Measurements from ENCODE around the gene SUN1. TPM values are rescaled to one million over a fixed set of nuclear protein-coding genes. Genes with fewer than 3 reads are reported as not detected.

SUN1 gene
- total RNA-seq, 2 experiments from 2014 or later, result 104 to 108 TPM

DNA sequence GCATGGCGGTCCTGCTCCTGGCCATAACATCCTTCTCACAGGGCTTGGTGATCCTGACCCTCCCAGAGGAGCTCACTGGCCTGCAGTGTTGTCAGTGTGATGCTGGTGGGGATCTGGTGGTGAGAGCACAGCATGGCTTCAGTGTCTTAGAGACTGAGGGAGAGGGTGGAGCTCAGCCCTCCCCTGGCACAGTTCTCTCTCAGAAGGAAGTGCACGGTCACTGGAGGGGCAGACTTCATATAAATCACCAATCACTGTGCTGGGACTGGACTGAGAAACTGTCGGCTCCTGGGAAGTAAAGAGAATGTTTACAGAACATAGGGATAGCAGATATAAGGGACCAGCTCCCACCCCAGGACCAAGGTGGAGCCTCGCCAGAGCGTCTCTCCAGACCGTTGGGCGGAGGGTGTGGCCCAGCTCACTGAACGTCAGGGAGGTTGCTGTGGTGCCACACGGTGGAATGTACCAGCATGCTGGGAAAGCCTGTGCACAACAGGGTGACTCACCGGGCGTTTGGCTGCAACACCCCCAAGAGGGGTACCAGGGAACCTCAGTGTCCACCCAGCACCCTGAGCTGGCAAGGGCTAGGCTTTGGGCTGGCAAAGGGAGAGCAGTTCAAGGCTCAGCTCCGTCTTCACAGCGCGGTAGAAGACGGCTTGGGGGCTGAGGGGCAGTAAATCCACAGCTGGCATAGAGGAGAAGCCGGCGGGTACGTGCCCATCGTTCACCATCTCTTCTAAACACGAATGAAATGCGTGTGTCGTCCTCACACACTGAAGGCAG, 35.3 kb downstream of the SUN1 start:
- DNase-seq (no peak), ATAC-seq (ENCODE audit: poor library complexity) (no peak)
- no peak overlapping the region for H3K4me3 ChIP-seq (ENCODE audit: low read length)
- H3K9me3 Mint-ChIP-seq, result no peaks in the 10 kb centered on the region
- H3K36me3 Mint-ChIP-seq (ENCODE audit: low read depth), result peaks cover 75% of the 10 kb centered on the region
- no peak overlapping the region for H3K4me3 Mint-ChIP-seq
- H3K27me3 Mint-ChIP-seq, result no peaks in the 10 kb centered on the region
- no peaks in the 10 kb centered on the region for H3K4me1 ChIP-seq (ENCODE audit: insufficient read depth, low read length)
- no peaks in the 10 kb centered on the region for H3K9me3 ChIP-seq (ENCODE audit: control insufficient read depth in 1 of 2, insufficient read depth in 1 of 2, low read length in 2 of 2)
- no peaks in the 10 kb centered on the region for H3K27me3 ChIP-seq (ENCODE audit: control insufficient read depth in 1 of 2, insufficient read depth in 2 of 2, low read length in 2 of 2)
- POLR2A ChIA-PET, result no interaction called here
- no peaks in the 10 kb centered on the region for H3K4me1 Mint-ChIP-seq (ENCODE audit: low read depth)
- CTCF ChIA-PET, result interaction anchor here (0.6 kb wide), 1 partner anchor 81 kb away, joined by 3 read pairs; no protein-coding TSS in a partner anchor
- H3K36me3 ChIP-seq (ENCODE audit: insufficient read depth, low read length), result peaks cover 51% of the 10 kb centered on the region
- no peak overlapping the region for H3K27ac Mint-ChIP-seq
- H3K27ac ChIP-seq (ENCODE audit: low read depth in 1 of 2, low read length in 2 of 2), result no peak overlapping the region
- TF ChIP-seq, protein P1, sequence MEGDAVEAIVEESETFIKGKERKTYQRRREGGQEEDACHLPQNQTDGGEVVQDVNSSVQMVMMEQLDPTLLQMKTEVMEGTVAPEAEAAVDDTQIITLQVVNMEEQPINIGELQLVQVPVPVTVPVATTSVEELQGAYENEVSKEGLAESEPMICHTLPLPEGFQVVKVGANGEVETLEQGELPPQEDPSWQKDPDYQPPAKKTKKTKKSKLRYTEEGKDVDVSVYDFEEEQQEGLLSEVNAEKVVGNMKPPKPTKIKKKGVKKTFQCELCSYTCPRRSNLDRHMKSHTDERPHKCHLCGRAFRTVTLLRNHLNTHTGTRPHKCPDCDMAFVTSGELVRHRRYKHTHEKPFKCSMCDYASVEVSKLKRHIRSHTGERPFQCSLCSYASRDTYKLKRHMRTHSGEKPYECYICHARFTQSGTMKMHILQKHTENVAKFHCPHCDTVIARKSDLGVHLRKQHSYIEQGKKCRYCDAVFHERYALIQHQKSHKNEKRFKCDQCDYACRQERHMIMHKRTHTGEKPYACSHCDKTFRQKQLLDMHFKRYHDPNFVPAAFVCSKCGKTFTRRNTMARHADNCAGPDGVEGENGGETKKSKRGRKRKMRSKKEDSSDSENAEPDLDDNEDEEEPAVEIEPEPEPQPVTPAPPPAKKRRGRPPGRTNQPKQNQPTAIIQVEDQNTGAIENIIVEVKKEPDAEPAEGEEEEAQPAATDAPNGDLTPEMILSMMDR (IDR thresholded peaks at IDR 0.05), result no peak
- intact Hi-C loops (cut with DNase I, micrococcal nuclease), result no loop called here

- TF ChIP-seq, protein P1 (IDR thresholded peaks at IDR 0.05), result no peak
- H3K4me3 Mint-ChIP-seq, result no peak overlapping the region
- no peak for ATAC-seq (ENCODE audit: poor library complexity)
- DNase-seq, result no peak
- H3K4me3 ChIP-seq (ENCODE audit: low read length), result no peak overlapping the region
- peaks cover 2% of the 10 kb centered on the region for H3K4me1 Mint-ChIP-seq (ENCODE audit: low read depth)
- no peaks in the 10 kb centered on the region for H3K27me3 Mint-ChIP-seq
- CTCF ChIA-PET, result no interaction called here
- H3K27me3 ChIP-seq (ENCODE audit: control insufficient read depth in 1 of 2, insufficient read depth in 2 of 2, low read length in 2 of 2), result no peaks in the 10 kb centered on the region
- POLR2A ChIA-PET, result no interaction called here
- H3K36me3 ChIP-seq (ENCODE audit: insufficient read depth, low read length), result peaks cover 52% of the 10 kb centered on the region
- H3K4me1 ChIP-seq (ENCODE audit: insufficient read depth, low read length), result peaks cover under 1% of the 10 kb centered on the region
- peaks cover 78% of the 10 kb centered on the region for H3K36me3 Mint-ChIP-seq (ENCODE audit: low read depth)
- no peak overlapping the region for H3K27ac ChIP-seq (ENCODE audit: low read depth in 1 of 2, low read length in 2 of 2)
- no peak overlapping the region for H3K27ac Mint-ChIP-seq
- intact Hi-C loops (cut with DNase I, micrococcal nuclease), result no loop called here
- no peaks in the 10 kb centered on the region for H3K9me3 ChIP-seq (ENCODE audit: control insufficient read depth in 1 of 2, insufficient read depth in 1 of 2, low read length in 2 of 2)
- no peaks in the 10 kb centered on the region for H3K9me3 Mint-ChIP-seq
Measured at GRCh38 chr7:868189-868486, 35.9 kb downstream of the SUN1 start.

GRCh38 chr7:869348-869747, 37.1 kb downstream of the SUN1 start:
- intact Hi-C loops (cut with DNase I, micrococcal nuclease), result no loop called here
- CTCF ChIA-PET, result no interaction called here
- POLR2A ChIA-PET, result no interaction called here
- TF ChIP-seq, protein P1 (IDR thresholded peaks at IDR 0.05), result no peak
- H3K4me1 Mint-ChIP-seq (ENCODE audit: low read depth), result peaks cover 10% of the 10 kb centered on the region
- H3K4me1 ChIP-seq (ENCODE audit: insufficient read depth, low read length), result peaks cover 10% of the 10 kb centered on the region
- H3K27ac Mint-ChIP-seq, result no peak overlapping the region
- H3K36me3 ChIP-seq (ENCODE audit: insufficient read depth, low read length), result peaks cover 48% of the 10 kb centered on the region
- H3K36me3 Mint-ChIP-seq (ENCODE audit: low read depth), result peaks cover 73% of the 10 kb centered on the region
- H3K27me3 ChIP-seq (ENCODE audit: control insufficient read depth in 1 of 2, insufficient read depth in 2 of 2, low read length in 2 of 2), result no peaks in the 10 kb centered on the region
- DNase-seq (no peak), ATAC-seq (ENCODE audit: poor library complexity) (no peak)
- H3K4me3 Mint-ChIP-seq, result no peak overlapping the region
- no peak overlapping the region for H3K4me3 ChIP-seq (ENCODE audit: low read length)
- H3K9me3 Mint-ChIP-seq, result no peaks in the 10 kb centered on the region
- H3K9me3 ChIP-seq (ENCODE audit: control insufficient read depth in 1 of 2, insufficient read depth in 1 of 2, low read length in 2 of 2), result no peaks in the 10 kb centered on the region
- no peaks in the 10 kb centered on the region for H3K27me3 Mint-ChIP-seq
- H3K27ac ChIP-seq (ENCODE audit: low read depth in 1 of 2, low read length in 2 of 2), result no peak overlapping the region
